Right atrium auricular region (tissue), 2 donors: ENCODE data around the gene PGAP6. TPM values are rescaled to one million over a fixed set of nuclear protein-coding genes. Genes with fewer than 3 reads are reported as not detected.

Experiments
- DNase-seq: peaks from one replicate; pipeline ENCODE4 v3.0.0-alpha.2; 2019; ENCODE audit warnings: low spot score
- H3K27ac ChIP-seq, 2 donors: fragments of 200-600 bp; sonication (generic); 1 replicate in 1 of 2; 2 replicates in 1 of 2; pipeline ENCODE4 v1.5.1; 2016 to 2019
- H3K27me3 ChIP-seq, 2 donors: fragments of 200-600 bp; sonication (generic); one replicate each; pipeline versions ENCODE4 v1.5.1 to v1.6.0; 2017 to 2019
- H3K36me3 ChIP-seq: fragments of 200-600 bp; sonication (generic); one replicate; pipeline ENCODE4 v1.5.1; 2016
- H3K4me1 ChIP-seq, 2 donors: fragments of 200-600 bp; sonication (generic); one replicate each; pipeline versions ENCODE4 v1.5.1 to v1.6.0; 2017 to 2019
- H3K4me3 ChIP-seq, 2 donors: fragments of 200-600 bp; sonication (generic); 1 replicate in 1 of 2; 2 replicates in 1 of 2; pipeline ENCODE4 v1.5.1; 2017 to 2019; ENCODE audit warnings: mild to moderate bottlenecking in 1 of 2, moderate library complexity in 1 of 2
- H3K9me3 ChIP-seq, 2 donors: fragments of 200-600 bp; sonication (generic); one replicate each; pipeline ENCODE4 v1.5.1; 2019
- CTCF ChIP-seq, 2 donors: fragments of 200-600 bp; sonication (generic); IDR thresholded peaks; one replicate each; pipeline ENCODE4 v1.5.1; 2019; ENCODE audit warnings: antibody characterized with exemption in 2 of 2
- total RNA-seq, 2 donors: library from RNA; depleted of rRNA; stranded (reverse); fragments of >200 nt; gene quantifications; one replicate each; pipeline ENCODE4 v1.1.0, GENCODE V29; 2016

PGAP6 gene
- total RNA-seq, 2 donors from 2014 or later: 34.0 to 41.1 TPM

GRCh38 chr16:321532-321931 lies 60.2 kb downstream of the PGAP6 start:
- H3K27ac ChIP-seq: no peak overlapping the region
- H3K4me1 ChIP-seq: peaks cover 0 to 21% of the 10 kb centered on the region in 2 donors
- TF ChIP-seq CTCF (IDR thresholded peaks at IDR 0.05): no peak
- H3K9me3 ChIP-seq: no peaks in the 10 kb centered on the region
- no peak overlapping the region for H3K4me3 ChIP-seq
- no peak for DNase-seq
- H3K36me3 ChIP-seq: peaks cover 4% of the 10 kb centered on the region
- no peaks in the 10 kb centered on the region for H3K27me3 ChIP-seq

Other genes with a start within 250 kb of the PGAP6 start
- 10 to 100 TPM; 10.8 to 22.2 TPM for gene NPRL3, start 243.3 kb downstream of the PGAP6 start, total RNA-seq
- gene HBZ, start 229.3 kb downstream of the PGAP6 start, total RNA-seq: not detected
- 1 to 10 TPM in 1 of 2 donors, not detected in 1; 1.2 TPM for gene HBM, start 216.0 kb downstream of the PGAP6 start, total RNA-seq
- 1,000 to 10,000 TPM; 2,977 to 3,226 TPM for gene HBA2, start 209.1 kb downstream of the PGAP6 start, total RNA-seq
- gene HBA1, start 205.3 kb downstream of the PGAP6 start, total RNA-seq: 1,000 to 10,000 TPM; 1,094 to 1,137 TPM
- 1 to 10 TPM; 2.1 to 2.8 TPM for gene HBQ1, start 201.5 kb downstream of the PGAP6 start, total RNA-seq
- gene LUC7L, start 152.5 kb downstream of the PGAP6 start, total RNA-seq: 10 to 100 TPM; 18.3 to 20.2 TPM
- gene FAM234A, start 147.2 kb downstream of the PGAP6 start, total RNA-seq: 100 to 1,000 TPM; 141 to 227 TPM
- 1 to 10 TPM; 8.3 to 9.0 TPM for gene RGS11, start 106.0 kb downstream of the PGAP6 start, total RNA-seq
- gene ARHGDIG, start 101.4 kb downstream of the PGAP6 start, total RNA-seq: 1 to 10 TPM; 5.9 to 6.8 TPM
- gene PDIA2, start 98.8 kb downstream of the PGAP6 start, total RNA-seq: 1 to 10 TPM in 1 of 2 donors, under 1 TPM in 1; 0.52 to 5.4 TPM
- gene AXIN1, start 29.3 kb downstream of the PGAP6 start, total RNA-seq: 10 to 100 TPM; 12.9 to 19.4 TPM
- 10 to 100 TPM; 89.0 to 90.3 TPM for gene MRPL28, start 11.4 kb downstream of the PGAP6 start, total RNA-seq
- gene NME4, start 15.2 kb upstream of the PGAP6 start, total RNA-seq: 10 to 100 TPM; 45.4 to 45.8 TPM
- gene DECR2, start 19.9 kb upstream of the PGAP6 start, total RNA-seq: 10 to 100 TPM; 10.6 to 18.7 TPM
- gene RAB11FIP3, start 43.7 kb upstream of the PGAP6 start, total RNA-seq: 10 to 100 TPM; 19.9 to 43.8 TPM
- 10 to 100 TPM; 18.5 to 28.1 TPM for gene CAPN15, start 145.7 kb upstream of the PGAP6 start, total RNA-seq
- not detected for gene PRR35, start 178.4 kb upstream of the PGAP6 start, total RNA-seq
- gene NHLRC4, start 185.0 kb upstream of the PGAP6 start, total RNA-seq: under 1 TPM; 0.43 to 0.74 TPM
- gene PIGQ, start 188.0 kb upstream of the PGAP6 start, total RNA-seq: 10 to 100 TPM; 20.8 to 21.0 TPM
- gene RAB40C, start 208.1 kb upstream of the PGAP6 start, total RNA-seq: 10 to 100 TPM; 11.1 to 13.5 TPM
- under 1 TPM; 0.52 to 0.71 TPM for gene WFIKKN1, start 249.0 kb upstream of the PGAP6 start, total RNA-seq